G401 (cell line): ENCODE results near the gene ATP5PF. TPM values are rescaled to one million over a fixed set of nuclear protein-coding genes. Genes with fewer than 3 reads are reported as not detected.
A peak's percentile ranks its signal among the peaks of the same experiment; 100 is the strongest.
"Not testable (repeated sequence)": the region's sequence is repeated elsewhere in the genome, so short reads cannot be mapped to it uniquely, and the experiment has no call there.

Source experiments
- DNase-seq: peaks from one replicate; pipeline ENCODE4 v3.0.0-alpha.2; 2015; ENCODE audit warnings: low spot score
- in situ Hi-C: cut with HindIII; loops from 2 replicates; pipeline ENCODE4 v1.10.0; 2016; ENCODE audit warnings: low sequenced_read_pairs, mixed read lengths
- total RNA-seq: library from RNA; depleted of rRNA; stranded (reverse); fragments of >200 nt; shearing (Covaris generic); gene quantifications from 2 replicates; pipeline ENCODE4 v1.2.3, GENCODE V29; 2014

Gene ATP5PF
- total RNA-seq, 1 experiment from 2014 or later = 78.2 TPM

GRCh38 chr21:25733859-25734653 is 648 bp downstream of the ATP5PF start:
- in situ Hi-C loops = no loop called here
- peak; percentile 25 for DNase-seq

GRCh38 chr21:25732091-25732760 is 2.5 kb downstream of the ATP5PF start:
- no peak for DNase-seq
- in situ Hi-C loops = no loop called here

GRCh38 chr21:25722631-25723030 is 12.1 kb downstream of the ATP5PF start:
- in situ Hi-C loops = no loop called here
- DNase-seq = no peak

GRCh38 chr21:25721987-25722386 is 12.7 kb downstream of the ATP5PF start:
- in situ Hi-C loops = no loop called here
- DNase-seq = no peak

- peak; percentile 9 for DNase-seq
- in situ Hi-C loops = no loop called here
These were observed 17.1 kb downstream of the ATP5PF start for GRCh38 chr21:25717491-25718147.

- in situ Hi-C loops, DNase-seq: not testable (repeated sequence)
These were observed 20.6 kb downstream of the ATP5PF start for GRCh38 chr21:25714066-25714465.

GRCh38 chr21:25710550-25710949 is 24.2 kb downstream of the ATP5PF start:
- in situ Hi-C loops = no loop called here
- DNase-seq = no peak

GRCh38 chr21:25709684-25710265 is 24.9 kb downstream of the ATP5PF start:
- in situ Hi-C loops = no loop called here
- no peak for DNase-seq

GRCh38 chr21:25708467-25709065 is 26.1 kb downstream of the ATP5PF start:
- in situ Hi-C loops = no loop called here
- peak; percentile 21 for DNase-seq

GRCh38 chr21:25701529-25701928 is 33.2 kb downstream of the ATP5PF start:
- in situ Hi-C loops = no loop called here
- no peak for DNase-seq

- in situ Hi-C loops = no loop called here
- no peak for DNase-seq
These were observed 34.0 kb downstream of the ATP5PF start for GRCh38 chr21:25700741-25701140.

GRCh38 chr21:25695461-25695860 is 39.2 kb downstream of the ATP5PF start:
- in situ Hi-C loops, DNase-seq: not testable (repeated sequence)

GRCh38 chr21:25691976-25692375 is 42.7 kb downstream of the ATP5PF start:
- in situ Hi-C loops = no loop called here
- no peak for DNase-seq

GRCh38 chr21:25689226-25689625 is 45.5 kb downstream of the ATP5PF start:
- in situ Hi-C loops = no loop called here
- no peak for DNase-seq

GRCh38 chr21:25688275-25689155 is 46.2 kb downstream of the ATP5PF start:
- in situ Hi-C loops = no loop called here

GRCh38 chr21:25687787-25688186 is 46.9 kb downstream of the ATP5PF start:
- in situ Hi-C loops = no loop called here
- no peak for DNase-seq

More at GRCh38 chr21:25688275-25689155, 46.2 kb downstream of the ATP5PF start:
- DNase-seq = no peak

GRCh38 chr21:25682382-25682781 is 52.3 kb downstream of the ATP5PF start:
- in situ Hi-C loops = no loop called here
- no peak for DNase-seq

- in situ Hi-C loops = no loop called here
- no peak for DNase-seq
These were observed 58.3 kb downstream of the ATP5PF start for GRCh38 chr21:25676451-25676850.
